IMR-90 (cell line): ENCODE data around the gene CYP2F1. TPM values are rescaled to one million over a fixed set of nuclear protein-coding genes. Genes with fewer than 3 reads are reported as not detected.
"Not testable (repeated sequence)": the region's sequence is repeated elsewhere in the genome, so short reads cannot be mapped to it uniquely, and the experiment has no call there.

Experiments
- ATAC-seq: fragments of 200-7000 bp; cut with Tn5 transposase; 2 replicates; pipeline ENCODE4 v1.9.1; 2020; ENCODE audit warnings: low read depth, mild to moderate bottlenecking, moderate library complexity
- BruUV-seq: library from RNA; stranded (reverse); fragments of 400-500 nt; replicated peaks from 2 replicates; lab custom pipeline; 2021; lab: Mats Ljungman, UMichigan
- CTCF ChIA-PET: fragments of 300-600 bp; formaldehyde crosslinking; extraction: SDS; loops from one replicate; lab custom pipeline; 2021; ENCODE audit warnings: antibody characterized with exemption; lab: Yijun Ruan, JAX
- POLR2A ChIA-PET: fragments of 300-600 bp; sonication (Branson Sonifier 250); formaldehyde crosslinking; loops from one replicate; lab custom pipeline; 2022; ENCODE audit warnings: antibody characterized with exemption; ENCODE audit not compliant: unreplicated experiment; lab: Charles Lee
- DNase-seq: peaks from one replicate; pipeline ENCODE4 v3.0.0; 2013
- H2AFZ ChIP-seq: replicated peaks from 2 replicates; pipeline ENCODE3; 2013; ENCODE audit warnings: low read length, mild to moderate bottlenecking; ENCODE audit not compliant: poor library complexity
- H2AK5ac ChIP-seq: 2 replicates; pipeline ENCODE4 v1.6.1; 2013; ENCODE audit warnings: low read depth, low read length, inconsistent platforms
- H2AK9ac ChIP-seq: replicated peaks from 2 replicates; pipeline ENCODE3; 2013; ENCODE audit warnings: mild to moderate bottlenecking, low read depth, low read length, moderate library complexity; ENCODE audit not compliant: poor library complexity
- H2BK120ac ChIP-seq: 2 replicates; pipeline ENCODE4 v1.6.1; 2013; ENCODE audit warnings: low read depth, low read length, inconsistent platforms
- H2BK15ac ChIP-seq: 3 replicates; pipeline ENCODE4 v1.6.1; 2013; ENCODE audit warnings: low read depth, low read length, inconsistent platforms
- H2BK20ac ChIP-seq: 2 replicates; pipeline ENCODE4 v1.6.1; 2013; ENCODE audit warnings: low read depth, mild to moderate bottlenecking, inconsistent platforms, low read length, moderate library complexity
- H2BK5ac ChIP-seq: 2 replicates; pipeline ENCODE4 v1.6.1; 2013; ENCODE audit warnings: mild to moderate bottlenecking, low read depth, low read length, inconsistent platforms; ENCODE audit not compliant: poor library complexity, severe bottlenecking
- H3K14ac ChIP-seq: replicated peaks from 2 replicates; pipeline ENCODE4 v1.6.1; 2013; ENCODE audit warnings: low read depth, low read length, inconsistent platforms
- H3K18ac ChIP-seq: 2 replicates; pipeline ENCODE4 v1.6.1; 2013; ENCODE audit warnings: low read depth, low read length, control low read depth
- H3K23ac ChIP-seq: 2 replicates; pipeline ENCODE4 v1.6.1; 2013; ENCODE audit warnings: low read depth, low read length, inconsistent platforms
- H3K27ac ChIP-seq: 2 replicates; pipeline ENCODE4 v1.5.1; 2013; ENCODE audit warnings: mild to moderate bottlenecking, control low read depth, low read length; ENCODE audit not compliant: insufficient read depth
- H3K27me3 ChIP-seq: 2 replicates; pipeline ENCODE4 v1.6.1; 2013; ENCODE audit warnings: low read length; ENCODE audit not compliant: control insufficient read depth, insufficient read depth
- H3K36me3 ChIP-seq: 2 replicates; pipeline ENCODE4 v1.6.1; 2013; ENCODE audit warnings: low read length, mixed read lengths; ENCODE audit not compliant: control insufficient read depth, insufficient read depth
- H3K4ac ChIP-seq: 2 replicates; pipeline ENCODE4 v1.6.1; 2013; ENCODE audit warnings: low read depth, low read length, inconsistent platforms
- H3K4me1 ChIP-seq: 2 replicates; pipeline ENCODE4 v1.6.1; 2013; ENCODE audit warnings: low read length, mixed read lengths; ENCODE audit not compliant: control insufficient read depth, insufficient read depth
- H3K4me2 ChIP-seq: 2 replicates; pipeline ENCODE4 v1.6.1; 2013; ENCODE audit warnings: low read depth, mild to moderate bottlenecking, control low read depth, low read length, moderate library complexity
- H3K4me3 ChIP-seq: 2 replicates; pipeline ENCODE4 v1.5.1; 2013; ENCODE audit warnings: low read depth, mild to moderate bottlenecking, control low read depth, low read length, moderate library complexity; ENCODE audit not compliant: insufficient read depth
- H3K56ac ChIP-seq: 2 replicates; pipeline ENCODE4 v1.6.1; 2013; ENCODE audit warnings: low read length, inconsistent platforms; ENCODE audit not compliant: insufficient read depth; ENCODE audit errors: extremely low read depth
- H3K79me1 ChIP-seq, 2 experiments: 2 replicates each; pipeline ENCODE4 v1.6.1; 2013; ENCODE audit warnings: low read length in 2 of 2, inconsistent platforms in 1 of 2, low read depth in 1 of 2
- H3K9ac ChIP-seq: 2 replicates; pipeline ENCODE4 v1.6.1; 2013; ENCODE audit warnings: low read depth, low read length, control low read depth
- H3K9me1 ChIP-seq: 2 replicates; pipeline ENCODE4 v1.6.1; 2013; ENCODE audit warnings: low read length, inconsistent platforms; ENCODE audit not compliant: insufficient read depth
- H3K9me3 ChIP-seq: 2 replicates; pipeline ENCODE4 v1.6.1; 2013; ENCODE audit warnings: low read length; ENCODE audit not compliant: control insufficient read depth, insufficient read depth
- H4K20me1 ChIP-seq: 2 replicates; pipeline ENCODE4 v1.6.1; 2013; ENCODE audit warnings: low read length, inconsistent platforms; ENCODE audit not compliant: insufficient read depth
- H4K5ac ChIP-seq: 2 replicates; pipeline ENCODE4 v1.6.1; 2013; ENCODE audit warnings: mild to moderate bottlenecking, low read depth, low read length, control low read depth
- H4K8ac ChIP-seq, 2 experiments: 2 replicates each; pipeline ENCODE4 v1.6.1; 2013; ENCODE audit warnings: low read depth in 2 of 2, low read length in 2 of 2, control low read depth in 1 of 2, inconsistent platforms in 1 of 2
- H4K91ac ChIP-seq: 2 replicates; pipeline ENCODE4 v1.6.1; 2013; ENCODE audit warnings: low read depth, low read length, inconsistent platforms; ENCODE audit not compliant: insufficient read depth
- WGBS, 2 experiments: methylation state at CpG; one replicate each; pipeline versions ENCODE4 v1.1.5 to v1.1.7; 2013; ENCODE audit warnings: missing lambda C conversion rate in 2 of 2; ENCODE audit not compliant: insufficient read length in 1 of 2; ENCODE audit errors: extremely low coverage in 2 of 2; 5-methylcytosine and 5-hydroxymethylcytosine counted together
- dilution Hi-C: fragments of 300-500 bp; cut with HindIII; formaldehyde crosslinking; loops from one replicate; pipeline ENCODE4 v1.14.3; 2018; ENCODE audit warnings: low sequenced_read_pairs; ENCODE audit not compliant: unreplicated experiment
- in situ Hi-C: fragments of 300-500 bp; cut with MboI; formaldehyde crosslinking; loops from 3 replicates; pipeline ENCODE4 v1.14.3; 2019; ENCODE audit warnings: low sequenced_read_pairs, inconsistent platforms, mixed read lengths
- intact Hi-C: fragments of 100-400 bp; cut with micrococcal nuclease; formaldehyde crosslinking; loops from 2 replicates; pipeline ENCODE4 v1.10.0; 2022
- polyA plus RNA-seq, 3 experiments: library from polyadenylated mRNA; depleted of rRNA; stranded (reverse); fragments of >200 nt; gene quantifications; 2 replicates each; pipeline ENCODE4 v1.2.3, GENCODE V29; 2012; ENCODE audit warnings: low replicate concordance in 1 of 3
- total RNA-seq: library from RNA; depleted of rRNA; stranded (reverse); fragments of >200 nt; gene quantifications from 2 replicates; pipeline ENCODE4 v1.2.3, GENCODE V29; 2012

The CYP2F1 gene
- total and polyA plus RNA-seq, 2 of the 4 experiments (the other 2 are of a cell fraction), result not detected

DNA sequence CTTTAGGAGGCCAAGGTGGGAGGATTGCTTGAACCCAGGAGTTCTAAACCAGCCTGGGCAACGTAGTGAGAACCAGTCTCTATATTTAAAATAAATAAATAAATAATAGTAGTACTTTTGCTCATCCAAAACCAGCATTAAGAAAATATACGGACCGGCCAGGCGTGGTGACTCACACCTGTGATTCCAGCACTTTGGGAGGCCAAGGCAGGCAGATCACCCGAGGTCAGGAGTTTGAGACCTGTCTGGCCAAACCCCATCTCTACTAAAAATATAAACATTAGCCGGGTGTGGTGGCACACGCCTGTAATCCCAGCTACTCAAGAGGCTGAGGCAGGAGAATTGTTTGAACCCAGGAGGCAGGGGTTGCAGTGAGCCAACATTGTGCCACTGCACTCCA is 36.8 kb downstream of the CYP2F1 start:
- H3K9ac ChIP-seq, H2BK120ac ChIP-seq, H3K27me3 ChIP-seq, H2BK15ac ChIP-seq, H2AK9ac ChIP-seq, H4K8ac ChIP-seq, H3K79me1 ChIP-seq, H2BK5ac ChIP-seq, H2BK20ac ChIP-seq, H3K14ac ChIP-seq, H4K20me1 ChIP-seq, intact Hi-C loops, dilution Hi-C loops, H3K23ac ChIP-seq, H3K56ac ChIP-seq, H3K4me1 ChIP-seq, CTCF ChIA-PET, H3K4me3 ChIP-seq, ATAC-seq, in situ Hi-C loops, POLR2A ChIA-PET, H4K91ac ChIP-seq, H3K27ac ChIP-seq, H3K9me3 ChIP-seq, H3K4ac ChIP-seq, H2AK5ac ChIP-seq, H3K36me3 ChIP-seq, H3K18ac ChIP-seq, BruUV-seq, H4K5ac ChIP-seq, H2AFZ ChIP-seq, H3K4me2 ChIP-seq, DNase-seq, H3K9me1 ChIP-seq: not testable (repeated sequence)
- whole genome bisulfite sequencing, 2 experiments, result 72% methylated on average over 2 of the region's 7 CpGs; no CpG with 5 or more reads in 1 of the 2 experiments
